Esophagus squamous epithelium (tissue), 5 donors: Measurements from ENCODE around the gene SMIM7. TPM values are rescaled to one million over a fixed set of nuclear protein-coding genes. Genes with fewer than 3 reads are reported as not detected.

Experiments used
- DNase-seq: peaks from one replicate; lab custom pipeline; 2025; lab: John Stamatoyannopoulos, UW
- H3K27ac ChIP-seq, 4 donors: fragments of 200-600 bp; sonication (generic); one replicate each; pipeline ENCODE4 v1.5.1; 2016 to 2019; ENCODE audit warnings: mild to moderate bottlenecking in 1 of 4
- H3K27me3 ChIP-seq, 4 donors: fragments of 200-600 bp; sonication (generic); 1 replicate in 3 of 4; 2 replicates in 1 of 4; pipeline versions ENCODE4 v1.5.1 to v1.6.0; 2017 to 2021; ENCODE audit warnings: antibody characterized with exemption in 1 of 4
- H3K36me3 ChIP-seq, 3 donors: fragments of 200-600 bp; sonication (generic); one replicate each; pipeline ENCODE4 v1.5.1; 2016 to 2019
- H3K4me1 ChIP-seq, 3 donors: fragments of 200-600 bp; sonication (generic); one replicate each; pipeline ENCODE4 v1.5.1; 2017 to 2019
- H3K4me3 ChIP-seq, 4 donors: fragments of 200-600 bp; sonication (generic); 1 replicate in 3 of 4; 2 replicates in 1 of 4; pipeline ENCODE4 v1.5.1; 2016 to 2019; ENCODE audit warnings: mild to moderate bottlenecking in 2 of 4, moderate library complexity in 1 of 4
- H3K9me3 ChIP-seq, 3 donors: fragments of 200-600 bp; sonication (generic); one replicate each; pipeline ENCODE4 v1.5.1; 2016 to 2019
- CTCF ChIP-seq, 6 experiments: fragments of 450-650 bp in 4 of 6; fragments of 200-600 bp in 2 of 6; sonication (generic) in 2 of 6; IDR thresholded peaks; one replicate each; pipeline ENCODE4 v1.5.1; 2016 to 2019; ENCODE audit warnings: antibody characterized with exemption in 6 of 6, mild to moderate bottlenecking in 4 of 6, moderate library complexity in 4 of 6
- POLR2A ChIP-seq, 4 donors: fragments of 450-650 bp; IDR thresholded peaks; one replicate each; pipeline ENCODE4 v1.6.1; 2017; ENCODE audit warnings: antibody characterized with exemption in 4 of 4, mild to moderate bottlenecking in 4 of 4, moderate library complexity in 3 of 4
- WGBS, 2 donors: methylation state at CpG; one replicate each; pipeline ENCODE4 v1.1.5; 2018; 5-methylcytosine and 5-hydroxymethylcytosine counted together
- intact Hi-C: fragments of 100-400 bp; cut with DNase I; formaldehyde crosslinking; loops from one replicate; pipeline ENCODE4 v1.15.0; 2022
- total RNA-seq, 4 donors: library from RNA; depleted of rRNA; stranded (reverse); fragments of >200 nt; gene quantifications; one replicate each; pipeline ENCODE4 v1.1.0, GENCODE V29; 2016
- donor health status: DM: yes; HTN: yes; CAD: no.

Gene SMIM7
- total RNA-seq, 4 donors from 2014 or later = 54.0 to 89.5 (median 66.3) TPM

GRCh38 chr19:16621165-16621800 lies 38.7 kb downstream of the SMIM7 start:
- Histone ChIP-seq H3K27me3 (no peaks in the 10 kb centered on the region), H3K9me3 (no peaks in the 10 kb centered on the region), H3K4me3 (no peak overlapping the region), H3K27ac (no peak overlapping the region), H3K4me1 (peaks cover 10 to 69% (median 16%) of the 10 kb centered on the region in 3 donors), H3K36me3 (peaks cover 0 to 36% (median 0%) of the 10 kb centered on the region in 3 donors)
- no peak for TF ChIP-seq POLR2A (IDR thresholded peaks at IDR 0.05)
- no peak for TF ChIP-seq CTCF (IDR thresholded peaks at IDR 0.05)
- intact Hi-C loops = loop anchor here (10.0 kb wide), 1 partner anchor 46 kb away; the partner anchor contains the start of gene SLC35E1
- WGBS, 2 donors = 78 to 80% methylated on average over 4 to 5 of the region's 7 CpGs
- DNase-seq = no peak

- WGBS, 2 donors = 59 to 66% methylated on average over 3 of the region's 3 CpGs
- H3K9me3 ChIP-seq = no peaks in the 10 kb centered on the region
- H3K4me3 ChIP-seq = no peak overlapping the region
- no peak for DNase-seq
- H3K27me3 ChIP-seq = no peaks in the 10 kb centered on the region
- H3K27ac ChIP-seq = no peak overlapping the region
- peaks cover 5 to 68% (median 16%) of the 10 kb centered on the region in 3 donors for H3K4me1 ChIP-seq
- intact Hi-C loops = loop anchor here (10.0 kb wide), 1 partner anchor 46 kb away; the partner anchor contains the start of gene SLC35E1
- H3K36me3 ChIP-seq = peaks cover 0 to 32% (median 0%) of the 10 kb centered on the region in 3 donors
- no peak for TF ChIP-seq POLR2A (IDR thresholded peaks at IDR 0.05)
- no peak for TF ChIP-seq CTCF (IDR thresholded peaks at IDR 0.05)
These were observed 39.4 kb downstream of the SMIM7 start for GRCh38 chr19:16620584-16620983.

GRCh38 chr19:16620018-16620417 lies 39.9 kb downstream of the SMIM7 start:
- Histone ChIP-seq H3K36me3 (peaks cover 0 to 29% (median 0%) of the 10 kb centered on the region in 3 donors), H3K27ac (no peak overlapping the region), H3K4me3 (no peak overlapping the region), H3K4me1 (peaks cover 5 to 68% (median 16%) of the 10 kb centered on the region in 3 donors), H3K9me3 (no peaks in the 10 kb centered on the region), H3K27me3 (no peaks in the 10 kb centered on the region)
- intact Hi-C loops = loop anchor here (10.0 kb wide), 1 partner anchor 45 kb away; the partner anchor contains the start of gene SLC35E1
- 88 to 100% methylated on average over 2 to 4 of the region's 5 CpGs for WGBS, 2 donors
- TF ChIP-seq POLR2A (IDR thresholded peaks at IDR 0.05) (no peak), CTCF (IDR thresholded peaks at IDR 0.05) (no peak)
- DNase-seq = no peak

GRCh38 chr19:16619457-16619856 lies 40.5 kb downstream of the SMIM7 start:
- DNase-seq = no peak
- WGBS, 2 donors = 38 to 39% methylated on average over 3 to 6 of the region's 7 CpGs
- H3K9me3 ChIP-seq = no peaks in the 10 kb centered on the region
- peaks cover 5 to 70% (median 16%) of the 10 kb centered on the region in 3 donors for H3K4me1 ChIP-seq
- no peak overlapping the region for H3K27ac ChIP-seq
- peaks cover 0 to 24% (median 0%) of the 10 kb centered on the region in 3 donors for H3K36me3 ChIP-seq
- no peak overlapping the region for H3K4me3 ChIP-seq
- TF ChIP-seq CTCF (IDR thresholded peaks at IDR 0.05) (no peak), POLR2A (IDR thresholded peaks at IDR 0.05) (no peak)
- no peaks in the 10 kb centered on the region for H3K27me3 ChIP-seq
- intact Hi-C loops = no loop called here

- TF ChIP-seq CTCF (IDR thresholded peaks at IDR 0.05) (no peak), POLR2A (IDR thresholded peaks at IDR 0.05) (no peak)
- WGBS, 2 donors = 92 to 100% methylated on average over 1 to 7 of the region's 7 CpGs
- intact Hi-C loops = no loop called here
These were observed 41.7 kb downstream of the SMIM7 start for GRCh38 chr19:16618248-16618647.

More at GRCh38 chr19:16618248-16618647, 41.7 kb downstream of the SMIM7 start:
- DNase-seq = no peak
- H3K27me3 ChIP-seq = no peaks in the 10 kb centered on the region
- H3K9me3 ChIP-seq = no peaks in the 10 kb centered on the region
- H3K27ac ChIP-seq = no peak overlapping the region
- no peak overlapping the region for H3K4me3 ChIP-seq
- H3K4me1 ChIP-seq = peaks cover 5 to 67% (median 16%) of the 10 kb centered on the region in 3 donors
- H3K36me3 ChIP-seq = peaks cover 0 to 12% (median 0%) of the 10 kb centered on the region in 3 donors
